GM19438 (cell line): ENCODE results near the gene PLGLB1.
"Not testable (repeated sequence)": the region's sequence is repeated elsewhere in the genome, so short reads cannot be mapped to it uniquely, and the experiment has no call there.

Source experiments
- ATAC-seq: cut with Tn5 transposase; IDR thresholded peaks from one replicate; pipeline ENCODE4 v1.9.1; 2021; ENCODE audit warnings: low read depth; ENCODE audit not compliant: unreplicated experiment

The PLGLB1 gene

DNA sequence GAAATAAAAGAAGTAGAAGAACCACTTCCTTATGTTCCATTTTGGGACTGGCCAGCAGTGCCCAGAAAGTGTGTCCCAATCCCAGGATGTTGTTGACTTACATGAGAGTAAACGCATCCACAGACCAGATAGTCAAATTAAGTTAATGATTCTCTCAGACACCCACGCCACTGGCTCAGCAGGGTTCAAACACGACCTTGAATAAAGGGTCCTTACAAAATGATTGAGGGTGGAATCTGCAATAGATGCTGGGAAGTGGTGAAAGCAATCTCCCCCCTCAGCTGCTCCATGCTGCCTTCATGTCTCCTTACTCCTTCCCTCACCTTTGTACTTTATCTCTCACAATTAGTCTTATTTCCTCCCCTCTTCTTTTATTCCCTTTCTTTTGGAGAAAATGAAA, at the start of gene PLGLB1:
Gene PLGLB1 (minus strand): TSS at position 101 of the 400 bp plus-strand sequence. CDS start 61 bp downstream, at position 40.
- not testable (repeated sequence) for ATAC-seq

DNA sequence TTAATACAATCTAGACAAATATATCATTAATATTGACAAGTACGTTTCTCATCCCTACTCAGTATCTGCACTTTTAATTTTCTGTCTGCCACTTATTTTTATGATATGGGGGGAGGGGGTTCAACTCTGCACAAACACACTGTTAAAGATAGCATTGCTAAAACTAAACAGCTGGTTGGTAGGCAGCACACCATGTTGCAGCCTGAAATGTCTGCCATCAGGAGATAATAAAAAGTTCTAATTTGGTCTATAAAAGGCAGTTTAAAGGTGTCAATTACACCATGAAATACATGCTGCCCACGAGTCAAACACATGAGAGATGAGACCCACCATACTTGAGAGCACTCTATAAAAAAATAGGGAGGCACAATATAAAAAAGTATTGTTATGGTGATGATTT, 42.7 kb upstream of the PLGLB1 start:
- not testable (repeated sequence) for ATAC-seq

DNA sequence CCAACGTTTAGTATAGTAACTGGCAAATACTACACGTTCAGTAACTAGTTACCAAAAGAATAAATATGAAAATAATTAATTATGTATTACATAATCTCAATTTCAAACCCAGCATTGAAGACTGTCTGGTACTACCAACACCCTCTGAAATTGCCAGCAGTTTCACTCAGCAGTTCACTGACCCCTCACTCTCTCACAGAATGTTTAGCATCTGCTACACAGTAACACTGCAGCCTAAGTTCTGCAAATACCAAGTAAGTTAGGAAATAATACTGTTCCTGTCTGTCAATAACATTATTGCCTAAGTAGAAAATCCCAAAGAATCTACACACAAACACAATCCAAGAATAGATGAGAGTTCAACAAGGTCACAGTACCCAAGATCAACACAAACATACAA, 41.8 kb upstream of the PLGLB1 start:
- not testable (repeated sequence) for ATAC-seq

DNA sequence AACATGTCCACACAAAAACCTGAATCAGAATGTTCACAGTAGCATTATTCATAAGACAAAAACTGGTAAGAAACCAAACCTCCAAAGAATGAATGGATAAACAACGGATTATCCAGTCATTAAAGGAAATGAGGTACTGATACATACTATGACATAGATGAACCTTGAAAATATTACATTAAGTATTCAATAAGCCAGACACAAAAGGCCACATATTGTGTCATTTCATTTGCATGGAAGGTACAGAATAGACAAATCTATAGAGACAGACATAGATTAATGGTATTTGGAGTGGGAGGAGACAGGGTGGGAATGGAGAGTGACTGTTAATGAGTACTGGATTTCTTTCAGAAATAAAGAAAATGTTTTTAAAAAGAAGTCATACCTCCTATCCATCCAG, 39.9 kb upstream of the PLGLB1 start:
- not testable (repeated sequence) for ATAC-seq

DNA sequence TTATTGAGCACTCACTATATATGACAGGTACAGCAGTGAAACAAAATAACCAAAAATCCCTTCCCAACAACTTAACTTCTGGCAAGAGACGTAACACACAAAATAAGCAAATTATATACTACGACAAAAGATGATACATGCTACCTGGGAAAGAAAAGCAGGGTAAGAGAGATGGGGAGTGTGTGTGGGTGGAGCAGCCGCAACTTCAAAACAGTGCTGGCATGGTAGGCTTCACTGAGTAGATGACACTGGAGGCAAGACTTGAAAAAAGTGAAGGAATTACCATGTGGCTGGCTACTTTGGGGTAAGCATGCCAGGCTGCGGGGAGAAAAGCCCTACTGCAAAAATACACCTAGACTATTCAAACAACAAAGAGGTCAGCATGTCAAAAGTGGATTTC, 36.0 kb upstream of the PLGLB1 start:
- ATAC-seq = not testable (repeated sequence)

DNA sequence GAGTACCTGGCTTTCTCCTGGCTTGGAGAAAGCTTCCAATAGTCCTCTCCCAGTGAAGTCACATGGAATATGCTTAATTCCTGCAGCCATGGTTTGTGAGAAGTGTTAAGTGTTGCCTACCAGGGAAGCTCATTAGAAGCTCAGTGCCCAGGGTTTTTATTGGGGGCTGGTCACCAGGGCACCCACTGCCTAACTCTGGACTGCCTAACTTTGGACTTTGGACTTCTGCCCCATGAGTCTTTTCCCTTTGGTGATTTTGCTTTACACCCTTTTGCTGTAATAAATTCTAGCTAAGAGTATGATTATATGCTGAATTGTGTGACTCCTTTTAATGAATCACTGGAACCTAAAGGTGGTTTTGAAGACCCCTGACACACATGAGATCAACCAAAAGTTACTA, 35.2 kb upstream of the PLGLB1 start:
- not testable (repeated sequence) for ATAC-seq

DNA sequence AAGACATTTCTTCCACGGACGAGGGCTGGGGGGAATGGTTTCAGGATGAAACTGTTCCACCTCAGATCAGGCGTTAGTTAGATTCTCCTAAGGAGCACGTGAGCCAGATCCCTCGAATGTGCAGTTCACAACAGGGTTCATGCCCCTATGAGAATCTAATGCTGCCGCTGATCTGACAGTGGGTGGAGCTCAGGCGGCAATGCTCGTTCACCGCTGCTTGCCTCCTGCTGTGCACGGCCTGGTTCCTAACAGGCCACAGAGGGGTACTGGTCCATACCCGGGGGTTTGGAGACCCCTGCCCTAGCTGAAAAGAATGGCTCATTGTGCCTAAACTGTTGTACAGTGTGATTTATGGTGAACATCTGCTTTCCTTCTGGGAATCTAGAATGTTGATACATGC, 34.8 kb upstream of the PLGLB1 start:
- not testable (repeated sequence) for ATAC-seq

DNA sequence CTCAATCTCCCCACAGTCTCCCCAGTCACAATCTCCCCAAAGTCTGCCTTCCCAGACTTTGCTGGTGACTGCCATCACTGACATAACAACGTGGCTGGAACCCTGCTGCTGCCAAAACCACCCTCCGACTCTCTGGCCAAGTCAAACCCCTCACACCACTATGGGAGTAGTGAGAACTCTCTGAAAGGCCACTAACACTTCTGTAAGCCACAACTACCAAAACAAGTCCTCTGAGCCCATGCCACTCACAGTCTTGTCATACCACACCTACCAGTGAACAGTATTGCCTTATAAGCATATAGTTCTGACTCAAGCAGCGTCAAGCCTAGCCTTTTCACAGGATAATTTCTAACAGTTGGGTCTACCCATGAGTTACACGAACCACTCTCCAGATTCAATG, 32.7 kb upstream of the PLGLB1 start:
- ATAC-seq = not testable (repeated sequence)

DNA sequence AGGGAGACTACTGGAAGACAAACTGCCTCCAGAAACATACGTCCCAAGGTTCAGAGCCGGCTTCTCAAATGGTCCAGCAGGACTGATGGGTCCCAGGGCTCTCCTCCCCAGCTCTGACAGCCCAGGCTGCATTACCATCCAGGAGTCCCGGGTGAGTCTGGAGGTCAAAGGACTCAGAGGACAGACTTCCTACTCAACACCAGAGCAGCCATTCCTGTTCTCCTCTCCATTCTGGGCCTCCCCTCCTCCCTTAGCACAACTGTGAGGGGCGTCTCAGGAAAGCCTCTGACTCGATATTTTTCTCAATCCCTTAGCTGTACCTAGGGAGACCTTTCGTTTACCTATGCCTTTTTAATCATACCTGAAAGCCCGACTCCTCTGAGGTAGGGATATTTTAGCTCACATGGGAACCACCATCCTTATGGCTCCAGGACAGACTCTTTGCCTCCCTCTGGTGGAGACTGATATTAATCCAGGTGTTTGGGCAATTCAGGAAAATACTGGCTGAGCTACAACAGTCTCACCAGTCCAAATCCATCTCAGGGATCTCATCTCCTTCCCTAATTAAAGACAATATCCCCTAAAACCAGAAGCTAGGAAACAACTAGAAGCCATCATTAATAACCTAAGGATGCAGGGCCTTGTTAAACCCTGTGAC, 19.8 kb upstream of the PLGLB1 start:
- not testable (repeated sequence) for ATAC-seq

DNA sequence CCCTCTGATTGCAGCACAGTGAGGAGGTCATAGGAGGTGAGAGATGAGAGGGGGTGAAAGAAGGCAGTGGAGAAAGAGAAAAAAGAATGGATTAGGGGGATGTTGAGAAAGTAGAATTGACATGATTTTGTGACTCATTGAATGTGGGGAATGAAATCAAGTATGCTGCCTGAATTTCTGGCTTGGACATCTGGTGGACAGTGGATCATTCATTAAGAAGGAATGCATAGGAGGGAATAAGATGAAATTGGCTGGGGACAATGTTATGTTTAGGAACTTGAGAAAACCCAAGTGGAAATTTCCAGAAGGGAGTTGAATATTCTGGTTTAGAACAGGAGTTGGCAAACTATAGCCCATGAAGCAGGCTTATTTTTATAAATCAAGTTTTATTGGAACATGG, 7.0 kb upstream of the PLGLB1 start:
- not testable (repeated sequence) for ATAC-seq

DNA sequence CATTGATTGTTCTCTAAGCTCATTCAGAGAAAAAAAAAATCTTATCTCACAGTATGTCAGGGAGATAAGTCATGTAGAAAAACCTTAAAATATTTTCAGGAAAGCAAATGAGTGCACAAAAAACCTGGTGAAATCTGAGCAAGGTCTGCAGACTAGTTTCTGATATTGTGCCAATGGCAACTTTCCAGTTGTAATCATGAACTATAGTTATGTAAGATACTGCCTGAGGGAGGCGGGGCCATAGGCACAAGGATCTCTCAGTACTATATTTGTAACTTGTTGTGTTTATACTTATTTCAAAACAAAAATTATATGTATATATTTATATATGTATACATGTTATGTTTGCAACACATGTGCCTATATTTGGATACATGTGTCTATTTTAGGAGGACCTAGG, 5.2 kb upstream of the PLGLB1 start:
- not testable (repeated sequence) for ATAC-seq

DNA sequence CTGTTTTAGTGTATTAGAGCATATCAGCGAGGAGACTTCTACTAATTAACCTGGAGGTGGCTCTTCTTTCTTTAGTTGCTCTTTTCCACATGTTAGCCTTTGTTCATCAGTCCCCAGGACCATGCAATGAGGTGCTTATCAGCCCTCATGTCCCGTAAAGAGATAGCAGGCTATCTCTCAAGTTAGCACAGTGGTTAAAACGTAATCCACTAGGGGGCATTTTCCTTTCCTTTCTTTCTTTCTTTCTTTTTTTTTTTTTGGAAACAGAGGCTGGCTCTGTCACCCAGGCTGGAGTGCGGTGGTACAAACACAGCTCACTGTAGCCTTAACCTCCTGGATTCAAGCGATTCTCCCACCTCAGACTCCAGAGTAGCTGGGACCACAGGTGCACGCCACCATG, 4.3 kb upstream of the PLGLB1 start:
- not testable (repeated sequence) for ATAC-seq

DNA sequence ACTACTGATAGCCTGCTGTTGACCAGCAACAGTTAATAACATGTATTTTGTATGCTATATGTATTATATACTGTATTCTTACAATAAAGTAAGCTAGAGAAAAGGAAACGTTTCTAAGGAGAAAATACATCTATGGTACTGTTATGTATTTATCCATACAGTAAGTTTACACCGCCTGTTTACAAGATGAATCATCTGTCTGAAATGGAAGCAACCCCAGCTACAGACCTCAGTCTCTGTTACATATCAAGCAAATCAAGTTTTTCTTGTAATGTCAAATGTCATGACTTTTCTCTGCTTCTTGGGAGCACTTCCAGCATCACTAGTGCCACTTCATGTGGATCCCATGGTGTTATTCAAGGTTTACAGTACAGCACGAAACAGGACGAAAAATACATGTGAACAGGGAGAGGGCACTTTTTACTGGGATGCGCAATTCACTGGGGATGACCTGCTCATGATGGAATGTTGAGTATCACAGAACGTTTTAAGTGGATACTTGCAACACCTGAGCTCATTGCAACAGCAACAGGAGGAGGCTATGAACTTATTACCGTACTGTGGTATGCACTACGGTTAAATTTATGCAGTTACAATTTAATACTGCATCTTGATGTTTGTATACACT, 2.5 kb upstream of the PLGLB1 start:
- ATAC-seq = not testable (repeated sequence)

DNA sequence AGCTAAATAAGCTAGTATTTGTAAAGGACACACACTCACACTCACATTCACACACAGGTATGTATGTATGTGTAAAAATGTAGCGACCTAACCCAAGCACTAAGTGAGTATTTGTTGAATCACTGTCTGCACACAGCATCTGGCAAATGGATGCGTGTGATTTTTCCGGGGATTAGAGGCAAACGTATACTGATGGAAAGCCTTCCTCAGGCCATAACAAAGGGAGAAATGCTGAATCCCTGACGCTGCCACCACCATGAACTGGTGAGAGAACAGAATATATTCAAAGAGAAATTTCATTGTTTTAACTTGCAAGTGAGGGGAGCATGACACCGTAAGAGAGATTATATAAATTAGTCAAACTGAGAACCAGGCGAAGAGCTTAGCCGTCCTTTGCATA, 601 bp downstream of the PLGLB1 start:
- ATAC-seq = not testable (repeated sequence)

DNA sequence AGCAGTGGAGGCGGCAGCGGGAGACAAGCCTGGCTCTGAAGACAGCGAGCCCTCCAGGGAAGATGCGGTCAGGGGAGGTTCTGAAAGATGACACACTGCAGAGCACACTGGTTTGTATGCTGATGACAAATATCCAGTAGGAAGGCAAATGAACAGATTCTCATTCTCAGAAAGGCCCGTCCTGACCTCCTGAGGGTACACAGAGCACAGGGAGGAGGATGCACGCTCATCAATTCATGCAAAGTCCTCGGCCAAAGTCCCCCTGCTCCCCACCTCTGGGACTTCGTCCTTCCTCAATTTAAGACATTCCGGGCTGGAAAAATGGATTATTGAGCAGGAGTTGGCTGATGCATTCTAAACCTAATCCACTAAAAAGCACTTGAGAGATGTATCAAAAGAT, 2.6 kb downstream of the PLGLB1 start:
- ATAC-seq = not testable (repeated sequence)

DNA sequence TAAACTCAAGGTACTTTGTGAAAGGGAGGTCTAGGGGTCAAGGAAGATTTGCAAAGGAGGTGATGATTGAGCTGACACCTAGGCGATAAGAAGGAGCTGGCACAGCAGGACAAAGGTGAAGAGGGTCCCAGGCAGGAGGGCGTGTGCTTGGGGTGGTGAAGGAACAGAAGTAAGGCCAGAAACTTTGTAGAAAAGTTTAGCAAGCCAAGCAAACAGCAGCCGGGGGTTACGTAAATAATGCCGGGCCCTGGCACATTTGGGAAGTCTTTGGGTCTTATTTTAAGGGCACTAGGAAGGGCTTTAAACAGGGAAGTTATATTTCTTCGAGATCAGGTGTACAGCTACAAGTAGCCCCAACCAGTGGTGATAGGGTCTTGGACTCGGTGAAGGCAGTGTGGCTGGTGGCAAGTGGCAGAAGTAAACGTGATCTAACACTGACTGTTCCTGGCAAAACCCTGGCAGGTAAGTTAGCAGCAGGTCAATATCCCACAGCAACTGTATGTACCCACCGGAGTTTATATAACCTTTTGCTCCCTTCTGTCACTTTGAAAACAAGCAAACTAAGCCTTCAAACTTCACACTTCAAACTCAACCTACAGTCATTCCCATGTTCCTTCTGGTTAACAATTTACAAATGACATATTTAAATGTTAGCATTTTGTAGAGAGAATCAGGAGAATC, 7.0 kb downstream of the PLGLB1 start:
- ATAC-seq = not testable (repeated sequence)

DNA sequence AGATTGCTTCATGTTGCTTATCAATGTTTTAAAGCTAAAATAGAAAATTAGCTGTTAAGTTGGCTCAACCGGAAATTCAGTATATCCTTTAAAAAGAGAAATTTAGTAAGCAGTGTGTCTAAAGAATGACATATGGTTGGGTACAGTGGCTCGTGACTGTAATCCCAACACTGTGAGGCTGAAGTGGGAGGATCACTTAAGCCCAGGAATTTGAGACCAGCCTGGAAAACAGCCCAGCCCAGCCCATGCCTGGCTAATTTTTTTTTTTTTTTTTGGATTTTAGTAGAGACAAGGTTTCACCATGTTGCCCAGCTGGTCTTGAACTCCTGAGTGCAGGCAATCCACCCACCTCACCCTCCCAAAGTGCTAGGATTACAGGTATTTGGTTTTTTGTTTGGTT, 17.2 kb downstream of the PLGLB1 start:
- not testable (repeated sequence) for ATAC-seq
